GM19043 (cell line): Measurements from ENCODE around the gene RAB11FIP4.

Experiments used
- ATAC-seq: cut with Tn5 transposase; IDR thresholded peaks from one replicate; pipeline ENCODE4 v1.9.1; 2021; ENCODE audit warnings: low read depth; ENCODE audit not compliant: unreplicated experiment

The RAB11FIP4 gene

GRCh38 chr17:31479524-31479923 lies 88.0 kb downstream of the RAB11FIP4 start:
- ATAC-seq, result no peak

GRCh38 chr17:31480067-31480466 lies 88.6 kb downstream of the RAB11FIP4 start:
- ATAC-seq, result no peak

- ATAC-seq, result no peak
Observed at GRCh38 chr17:31480904-31481782, 89.7 kb downstream of the RAB11FIP4 start.

- ATAC-seq, result no peak
Observed at GRCh38 chr17:31481783-31482081, 90.3 kb downstream of the RAB11FIP4 start.

GRCh38 chr17:31484821-31485220 lies 93.3 kb downstream of the RAB11FIP4 start:
- ATAC-seq, result no peak

GRCh38 chr17:31486351-31487062 lies 95.0 kb downstream of the RAB11FIP4 start:
- no peak for ATAC-seq

GRCh38 chr17:31487063-31487647 lies 95.7 kb downstream of the RAB11FIP4 start:
- no peak for ATAC-seq

- peak; percentile 47 for ATAC-seq
Observed at GRCh38 chr17:31487648-31488263, 96.3 kb downstream of the RAB11FIP4 start.

GRCh38 chr17:31488264-31488981 lies 96.9 kb downstream of the RAB11FIP4 start:
- no peak for ATAC-seq

GRCh38 chr17:31488982-31489294 lies 97.5 kb downstream of the RAB11FIP4 start:
- ATAC-seq, result no peak

GRCh38 chr17:31489295-31490018 lies 98.0 kb downstream of the RAB11FIP4 start:
- ATAC-seq, result no peak

GRCh38 chr17:31490019-31490650 lies 98.7 kb downstream of the RAB11FIP4 start:
- ATAC-seq, result no peak

GRCh38 chr17:31490671-31491375 lies 99.3 kb downstream of the RAB11FIP4 start:
- no peak for ATAC-seq

GRCh38 chr17:31491376-31492131 lies 100.1 kb downstream of the RAB11FIP4 start:
- no peak for ATAC-seq

GRCh38 chr17:31492206-31492605 lies 100.7 kb downstream of the RAB11FIP4 start:
- ATAC-seq, result no peak

- no peak for ATAC-seq
Observed at GRCh38 chr17:31492880-31493655, 101.6 kb downstream of the RAB11FIP4 start.

- ATAC-seq, result no peak
Observed at GRCh38 chr17:31493656-31494155, 102.2 kb downstream of the RAB11FIP4 start.
